ENCODE data around the gene MGAT3. TPM values are rescaled to one million over a fixed set of nuclear protein-coding genes. Genes with fewer than 3 reads are reported as not detected.

MGAT3 gene
- polyA plus RNA-seq, 10 donors = 3.3 to 9.3 (median 3.9) TPM

GRCh38 chr22:39427751-39428596, 28.8 kb upstream of the MGAT3 start:
- no peak for DNase-seq

DNA sequence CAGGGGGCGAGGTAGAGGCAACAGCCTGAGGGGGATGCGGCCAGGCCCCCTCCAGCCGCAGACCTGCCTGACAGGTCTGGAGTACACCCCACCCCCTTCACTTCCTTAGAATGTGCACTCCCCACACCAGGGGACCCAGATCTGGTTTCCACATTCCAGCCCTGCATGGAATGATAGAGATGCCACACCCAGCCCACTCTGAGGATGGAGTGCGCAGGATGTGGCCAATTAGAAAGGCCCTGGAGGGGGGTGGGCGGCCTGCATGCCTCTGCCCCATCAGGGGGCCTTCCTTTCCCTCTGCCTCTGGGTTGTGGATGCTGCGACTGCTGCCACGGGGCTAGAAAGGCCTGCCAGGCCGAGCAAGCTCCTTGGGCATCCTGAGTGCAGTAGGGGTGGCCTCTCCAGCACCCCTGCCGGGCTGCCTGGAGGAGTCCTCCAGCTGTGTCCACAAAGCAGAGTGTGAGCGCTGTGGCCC, 28.2 kb upstream of the MGAT3 start:
- DNase-seq = peak in 1 of 3 donors; percentile 32

GRCh38 chr22:39429186-39429585, 27.6 kb upstream of the MGAT3 start:
- DNase-seq = no peak

DNA sequence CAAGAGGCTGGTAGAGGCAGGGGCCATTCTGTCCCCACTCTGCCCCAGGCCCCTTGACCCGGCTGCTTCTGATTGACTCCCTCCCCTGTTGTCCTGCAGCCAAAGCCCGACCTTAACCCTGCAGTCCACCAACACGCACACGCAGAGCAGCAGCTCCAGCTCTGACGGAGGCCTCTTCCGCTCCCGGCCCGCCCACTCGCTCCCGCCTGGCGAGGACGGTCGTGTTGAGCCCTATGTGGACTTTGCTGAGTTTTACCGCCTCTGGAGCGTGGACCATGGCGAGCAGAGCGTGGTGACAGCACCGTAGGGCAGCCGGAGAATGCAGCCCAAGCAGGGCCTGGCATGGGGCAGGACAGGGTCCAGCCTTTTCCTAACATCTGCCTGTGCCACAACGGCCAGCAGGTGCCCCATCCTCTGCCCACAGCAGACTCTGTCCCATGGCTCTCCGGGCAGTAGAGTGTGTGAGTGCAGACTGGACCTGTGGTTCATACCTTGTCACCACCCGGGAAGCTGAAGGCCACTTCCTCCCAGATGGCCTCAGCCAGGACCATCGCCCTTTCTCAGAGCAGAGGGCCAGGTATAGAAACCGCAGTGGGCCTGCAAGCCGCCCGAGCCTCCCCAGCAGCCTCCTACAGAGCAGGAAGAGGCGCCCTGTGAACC, 26.8 kb upstream of the MGAT3 start:
- no peak for DNase-seq

- no peak for DNase-seq
These were observed 26.1 kb upstream of the MGAT3 start for GRCh38 chr22:39430576-39431150.

DNA sequence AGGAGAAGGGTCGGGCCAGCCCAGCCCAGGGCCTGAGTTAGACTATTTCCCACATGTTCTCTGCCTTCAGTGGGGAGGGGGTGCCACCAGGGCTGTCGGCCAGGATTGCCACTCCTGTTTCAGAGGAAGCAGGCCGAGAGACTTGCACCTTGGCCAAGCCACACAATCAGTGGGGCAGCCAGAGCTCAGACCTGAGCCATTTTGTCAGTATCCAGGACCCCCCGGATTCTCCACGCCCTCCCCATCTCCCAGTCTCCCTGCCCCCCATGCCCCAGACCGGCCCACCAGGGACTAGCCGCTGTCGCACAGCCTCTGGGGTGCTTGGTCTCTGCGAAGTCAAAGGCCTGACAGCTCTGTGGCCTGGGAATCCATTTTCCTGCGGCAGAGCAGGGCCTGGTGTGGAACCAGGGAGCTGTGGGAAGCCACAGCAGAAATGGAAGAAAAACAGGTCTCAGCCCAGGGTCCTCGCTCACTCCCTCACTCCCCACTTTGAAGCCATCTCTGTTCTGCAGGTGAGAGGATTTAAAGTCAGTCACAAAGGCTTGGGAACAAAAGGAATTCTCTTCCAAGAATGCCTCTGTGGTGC, 25.5 kb upstream of the MGAT3 start:
- no peak for DNase-seq

- DNase-seq = no peak
These were observed 25.0 kb upstream of the MGAT3 start for GRCh38 chr22:39431821-39432251.

DNA sequence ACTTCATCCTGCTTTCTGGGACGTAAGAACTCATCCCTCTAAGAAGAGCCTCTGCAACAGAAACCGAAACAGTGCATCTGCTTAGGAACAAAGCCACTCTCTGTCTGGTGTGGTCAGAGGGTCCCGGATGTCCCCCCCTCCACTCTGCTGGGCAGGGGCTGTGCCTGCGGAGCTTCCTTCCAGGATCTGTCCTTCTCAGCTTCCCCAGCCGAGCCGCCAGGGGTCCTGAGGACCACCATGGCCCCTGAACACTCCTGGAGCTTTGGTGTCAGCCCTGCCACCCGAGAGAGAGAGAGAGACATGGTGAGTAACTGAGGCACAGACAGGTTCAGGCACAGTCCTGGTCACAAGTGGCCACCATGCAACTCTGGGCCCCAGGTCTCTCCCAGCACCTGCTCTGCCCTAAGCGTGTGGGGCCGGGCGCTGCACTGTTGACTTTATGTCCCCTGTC, 24.4 kb upstream of the MGAT3 start:
- no peak for DNase-seq

- no peak for DNase-seq
These were observed 23.2 kb upstream of the MGAT3 start for GRCh38 chr22:39433476-39434242.

GRCh38 chr22:39434243-39434653, 22.6 kb upstream of the MGAT3 start:
- no peak for DNase-seq

- no peak for DNase-seq
These were observed 22.1 kb upstream of the MGAT3 start for GRCh38 chr22:39434721-39435120.

DNA sequence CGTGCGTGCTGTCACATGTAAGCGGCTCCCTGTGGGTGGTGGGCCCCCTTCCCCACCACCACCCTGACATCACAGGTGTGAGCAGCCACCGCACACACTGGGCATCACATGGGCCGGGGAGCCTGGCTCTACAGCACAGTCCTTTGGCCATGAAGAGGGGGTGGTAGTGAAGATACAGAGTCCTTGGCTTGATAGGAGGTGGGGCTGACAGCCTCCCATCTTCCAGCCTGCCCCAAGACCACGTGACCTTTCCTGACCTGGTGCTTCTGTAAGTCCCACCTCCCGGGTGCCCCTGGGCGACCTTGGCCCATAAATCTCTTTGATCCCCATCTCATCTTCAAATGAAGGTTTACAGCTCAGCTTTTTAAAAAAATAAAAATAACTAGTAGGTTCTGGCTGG, 21.2 kb upstream of the MGAT3 start:
- DNase-seq = no peak

GRCh38 chr22:39437791-39438704, 18.8 kb upstream of the MGAT3 start:
- peak in 1 of 3 donors; percentile 69 for DNase-seq

DNA sequence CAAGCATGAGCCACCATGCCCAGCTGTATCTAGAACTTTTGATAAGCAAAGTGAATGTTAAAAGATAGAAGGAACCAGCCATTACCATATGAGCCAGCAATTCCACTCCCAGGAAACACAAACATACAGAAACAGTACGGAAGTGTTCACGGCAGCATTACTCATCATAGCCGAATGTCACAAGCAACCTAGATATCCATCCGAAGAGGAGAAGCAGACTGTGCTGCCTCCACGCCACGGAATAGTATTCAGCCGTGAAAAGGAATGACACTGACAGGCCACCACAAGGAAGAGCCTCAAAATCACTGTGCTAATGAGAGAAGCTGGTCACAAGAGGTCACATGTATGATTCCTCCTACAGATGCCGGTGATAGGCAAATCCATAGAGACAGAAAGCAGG, 17.6 kb upstream of the MGAT3 start:
- DNase-seq = no peak

GRCh38 chr22:39443398-39443797, 13.4 kb upstream of the MGAT3 start:
- no peak for DNase-seq

- DNase-seq = no peak
These were observed 12.5 kb upstream of the MGAT3 start for GRCh38 chr22:39444247-39444800.

- DNase-seq = no peak
These were observed 11.8 kb upstream of the MGAT3 start for GRCh38 chr22:39444937-39445465.

- no peak for DNase-seq
These were observed 11.1 kb upstream of the MGAT3 start for GRCh38 chr22:39445678-39446077.

DNA sequence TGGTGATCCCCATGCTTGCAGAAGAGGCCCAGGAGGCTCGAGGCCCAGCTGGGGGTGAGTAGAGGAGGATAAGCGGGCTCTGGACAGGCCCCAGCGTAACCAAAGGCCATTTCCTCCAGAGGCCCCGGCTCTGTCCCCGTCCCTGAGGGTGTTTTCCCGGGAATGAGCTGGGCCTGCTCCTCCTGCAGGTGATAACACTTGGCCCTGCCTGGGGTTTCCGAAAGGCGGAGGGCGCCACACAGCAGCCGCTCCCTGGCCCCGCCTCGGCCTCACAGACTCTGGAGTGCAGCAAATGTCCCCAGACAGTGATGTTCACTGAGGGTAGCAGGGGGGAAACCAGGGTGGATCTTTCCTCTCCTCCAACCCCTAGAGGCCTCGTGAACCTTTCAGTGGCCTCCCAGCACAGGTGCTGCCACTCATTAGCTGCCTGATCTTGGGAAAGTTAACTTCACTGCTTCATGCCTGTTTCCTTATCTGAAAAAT, 10.5 kb upstream of the MGAT3 start:
- no peak for DNase-seq
